GM18861 (cell line): ENCODE results near the gene CORO7.
"Not testable (repeated sequence)": the region's sequence is repeated elsewhere in the genome, so short reads cannot be mapped to it uniquely, and the experiment has no call there.

Experiments used
- ATAC-seq: cut with Tn5 transposase; IDR thresholded peaks from one replicate; pipeline ENCODE4 v1.9.1; 2021; ENCODE audit not compliant: unreplicated experiment

Gene CORO7

GRCh38 chr16:4403133-4403949 lies 13.1 kb downstream of the CORO7 start:
- no peak for ATAC-seq

DNA sequence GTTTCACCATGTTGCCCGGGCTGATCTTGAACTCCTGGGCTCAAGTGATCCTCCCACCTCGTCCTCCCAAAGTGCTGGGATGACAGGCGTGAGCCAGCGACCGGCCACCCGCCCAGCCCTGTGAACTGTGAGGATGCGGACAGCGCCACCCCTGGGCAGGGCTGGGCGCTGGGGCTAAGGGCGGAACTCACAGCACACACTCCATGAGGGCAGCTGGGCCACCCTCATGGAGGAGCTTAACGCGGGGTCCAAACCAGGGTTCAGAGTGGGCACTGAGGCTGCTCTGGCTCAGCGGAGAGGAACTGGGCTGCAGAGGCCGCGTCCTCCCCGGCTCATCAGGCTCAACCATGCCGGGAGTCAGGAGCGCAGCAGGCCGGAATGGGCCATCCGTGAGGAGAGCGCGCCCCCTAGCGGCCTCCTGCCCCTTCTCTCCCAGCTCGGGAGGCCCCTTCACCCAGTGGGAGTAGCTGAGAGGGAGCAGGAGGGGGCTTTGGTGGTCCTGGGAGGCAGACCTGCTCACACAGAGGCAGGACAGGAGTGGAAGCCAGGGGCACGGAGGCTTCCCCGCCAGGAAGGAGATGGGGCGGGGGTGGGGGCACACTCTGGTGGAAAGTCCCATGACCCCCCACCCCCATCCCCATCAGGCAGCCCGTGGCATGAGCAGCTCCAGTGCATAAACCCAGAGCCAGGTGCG lies 13.8 kb downstream of the CORO7 start:
- ATAC-seq, result no peak

- ATAC-seq, result no peak
Measured at GRCh38 chr16:4401510-4401909, 14.9 kb downstream of the CORO7 start.

- ATAC-seq, result no peak
Measured at GRCh38 chr16:4401094-4401501, 15.3 kb downstream of the CORO7 start.

GRCh38 chr16:4399001-4399730 lies 17.2 kb downstream of the CORO7 start:
- ATAC-seq, result no peak

DNA sequence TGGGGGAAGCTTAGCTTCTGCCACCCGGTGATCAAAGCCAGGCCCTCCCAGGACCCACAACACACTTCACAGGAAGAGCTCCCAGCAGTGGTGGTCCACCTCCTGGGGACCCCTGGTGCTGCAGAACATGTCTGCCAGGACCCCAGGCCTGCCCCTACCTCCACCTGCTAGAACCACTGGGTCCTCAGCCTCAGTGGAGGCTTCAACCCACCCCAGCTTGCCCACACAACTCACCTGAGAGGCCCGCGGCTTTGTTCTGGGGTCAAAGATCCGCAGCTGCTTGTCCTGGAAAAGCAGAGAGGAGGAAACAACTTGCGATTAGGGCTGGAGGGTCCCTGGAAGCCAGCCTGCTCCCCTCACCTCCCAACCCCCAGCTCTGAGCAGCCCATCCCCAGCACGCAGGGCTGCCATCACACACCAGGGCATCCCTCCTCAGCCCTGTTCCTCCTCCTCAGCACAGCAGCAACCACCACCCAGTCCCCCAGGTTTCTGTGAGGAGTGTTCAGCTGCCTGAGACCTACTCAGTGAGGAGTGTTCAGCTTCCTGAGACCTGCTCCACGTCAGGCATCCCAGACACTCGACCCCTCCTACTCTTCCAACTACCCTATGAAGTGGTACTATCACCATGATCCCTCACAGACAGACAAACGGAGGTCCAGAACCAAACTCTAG lies 21.2 kb downstream of the CORO7 start:
- no peak for ATAC-seq

DNA sequence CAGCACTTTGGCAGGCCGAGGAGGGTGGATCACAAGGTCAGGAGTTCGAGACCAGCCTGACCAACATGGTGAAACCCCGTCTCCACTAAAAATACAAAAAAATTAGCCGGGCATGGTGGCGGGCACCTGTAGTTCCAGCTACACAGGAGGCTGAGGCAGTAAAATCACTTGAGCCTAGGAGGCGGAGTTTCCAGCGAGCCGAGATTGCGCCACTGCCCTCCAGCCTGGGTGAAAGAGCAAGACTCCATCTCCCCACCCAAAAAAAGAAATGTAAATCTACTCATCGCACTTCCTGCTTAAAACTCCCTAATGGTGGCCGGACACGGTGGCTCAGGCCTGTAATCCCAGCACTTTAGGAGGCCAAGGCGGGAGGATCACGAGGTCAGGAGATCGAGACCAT lies 22.5 kb downstream of the CORO7 start:
- not testable (repeated sequence) for ATAC-seq

DNA sequence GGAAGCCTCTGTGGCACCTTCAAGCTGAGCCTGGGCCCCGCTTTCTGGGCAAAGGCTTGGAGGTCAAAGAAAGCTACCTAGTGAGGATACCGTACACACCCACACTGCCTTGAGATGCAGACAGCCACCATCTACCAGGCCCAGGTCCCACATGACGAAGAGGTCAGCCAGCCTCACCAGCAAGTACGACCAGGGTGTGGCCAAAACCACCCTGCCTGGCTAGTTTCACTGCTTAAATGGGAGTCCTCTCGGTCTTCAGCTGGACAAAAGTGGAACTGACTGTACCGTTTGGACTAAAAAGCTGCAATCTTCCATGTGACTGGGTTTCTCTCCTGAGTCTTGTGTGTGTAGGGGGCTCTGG lies 23.2 kb downstream of the CORO7 start:
- no peak for ATAC-seq

DNA sequence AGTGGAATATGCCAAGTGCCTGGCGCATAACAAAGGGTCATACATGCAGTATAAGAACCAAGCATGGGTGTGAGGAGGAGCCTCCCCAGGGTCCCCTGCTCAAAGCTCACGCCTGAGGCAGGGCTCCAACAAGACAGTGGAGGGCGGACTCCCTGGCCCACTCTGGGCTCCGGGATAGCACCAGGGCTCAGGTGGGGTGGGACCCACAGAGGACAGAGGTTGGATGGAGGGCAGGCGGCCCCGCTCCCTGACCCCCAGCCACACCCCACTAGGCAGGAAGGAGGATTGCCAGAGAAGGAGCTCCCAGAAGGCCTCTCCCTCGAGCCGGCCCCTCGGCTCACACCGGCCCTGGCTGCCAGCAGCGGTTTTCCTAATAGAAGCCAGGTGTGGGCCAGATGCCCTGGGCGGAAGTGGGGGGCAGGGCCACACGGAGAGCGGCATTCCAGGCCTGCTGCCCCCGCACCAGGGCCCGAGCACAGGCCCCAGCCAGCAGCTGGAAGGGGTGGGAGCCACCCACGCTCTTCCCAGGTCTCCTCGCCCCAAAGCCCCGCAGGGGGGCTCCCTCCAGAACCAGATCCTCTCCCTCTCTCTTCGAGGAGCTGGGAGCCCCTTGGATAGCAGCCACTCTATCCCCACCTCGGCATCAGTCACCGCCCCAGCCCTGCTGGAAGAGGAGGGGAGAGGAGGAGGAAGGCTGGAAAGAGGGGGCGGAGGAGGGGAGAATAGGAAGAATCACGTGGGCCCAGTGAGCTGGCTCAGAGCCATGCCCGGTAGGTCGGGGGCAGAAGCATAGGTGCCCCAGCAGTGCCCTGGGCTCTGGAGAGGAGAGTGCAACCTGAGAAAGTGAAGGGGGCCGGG lies 23.8 kb downstream of the CORO7 start:
- no peak for ATAC-seq

DNA sequence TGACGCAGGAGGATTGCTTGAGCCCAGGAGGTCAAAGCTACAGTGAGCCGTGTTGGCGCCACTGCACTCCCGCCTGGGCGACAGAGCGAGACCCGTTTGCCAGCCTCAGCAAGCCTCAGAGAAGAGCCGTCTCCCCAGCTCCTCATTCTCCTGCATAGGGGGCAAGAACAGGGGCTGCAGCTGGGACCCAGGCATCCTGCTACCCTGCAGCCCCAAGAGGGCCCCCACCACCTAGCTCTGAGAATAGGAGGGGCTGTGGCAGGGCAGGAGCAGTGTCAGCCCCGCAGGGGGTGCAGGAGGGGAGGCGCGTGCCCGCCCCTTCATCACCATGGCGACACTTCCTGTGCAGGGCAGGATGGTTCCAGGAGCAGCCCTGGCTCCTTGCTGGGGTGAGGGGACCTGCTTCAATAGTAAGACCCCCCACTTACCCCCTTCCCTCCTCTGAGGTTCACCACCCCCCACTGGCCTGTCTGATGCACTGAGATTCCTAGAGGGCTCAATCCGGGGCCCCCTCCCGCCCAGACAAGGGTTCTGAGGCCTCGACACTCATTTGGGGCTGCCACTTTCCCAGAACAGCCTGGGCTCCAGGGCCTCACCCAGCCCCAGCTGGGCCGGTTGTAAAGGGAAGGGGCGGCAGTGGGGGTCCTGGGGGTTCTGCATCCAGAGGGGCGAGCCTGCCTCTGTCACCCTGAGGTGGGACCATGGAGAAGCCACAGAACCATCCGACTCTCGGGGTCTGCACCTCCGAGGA lies 24.6 kb downstream of the CORO7 start:
- ATAC-seq, result no peak

DNA sequence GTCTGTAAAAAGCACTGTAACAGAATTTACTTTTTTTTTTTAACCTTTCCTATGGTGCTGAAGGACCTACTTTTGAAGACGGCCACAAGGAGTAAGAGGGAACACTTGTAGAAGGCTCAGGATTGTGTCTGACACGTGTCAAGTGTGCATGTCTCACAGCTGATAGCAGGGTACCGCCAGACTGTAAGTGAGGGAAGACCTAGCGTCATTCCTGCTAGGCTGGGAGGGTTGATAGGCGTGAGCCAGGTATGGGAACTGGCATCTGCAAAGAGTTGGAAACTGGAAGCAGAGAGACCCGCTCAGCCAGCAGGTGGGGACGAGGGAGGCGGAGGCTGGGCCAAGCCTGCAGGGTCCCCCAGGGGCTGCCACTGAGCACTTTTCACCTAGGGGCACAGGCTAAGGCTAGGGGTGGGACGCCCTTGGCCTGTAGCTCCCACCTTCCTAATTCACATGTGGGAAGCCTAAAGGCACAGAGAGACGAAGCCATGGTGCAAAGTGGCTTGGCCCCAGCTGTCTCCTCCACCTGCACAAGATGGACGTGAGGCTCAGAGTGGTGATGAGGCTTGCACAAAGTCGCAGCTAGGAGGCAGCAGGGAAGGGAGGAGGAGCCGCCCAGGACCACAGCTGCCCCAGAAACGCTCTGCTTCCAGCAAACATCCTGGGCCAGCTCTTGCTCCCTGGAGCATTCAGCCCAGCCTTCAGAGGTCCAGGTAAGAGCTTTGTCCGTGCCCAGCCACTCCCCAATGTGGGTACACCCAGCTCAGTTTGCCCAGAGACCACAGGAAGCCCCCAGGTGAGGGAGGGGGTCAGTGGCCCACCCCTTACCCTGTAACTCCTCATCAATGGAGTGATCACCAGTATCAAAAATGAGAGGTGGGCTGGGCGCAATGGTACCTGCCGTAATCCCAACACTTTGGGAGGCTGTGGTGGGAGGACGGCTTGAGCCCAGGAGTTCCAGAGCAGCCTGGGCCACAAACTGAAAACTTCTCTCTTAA lies 25.8 kb downstream of the CORO7 start:
- no peak for ATAC-seq

- no peak for ATAC-seq
Measured at GRCh38 chr16:4389051-4389955, 27.1 kb downstream of the CORO7 start.

GRCh38 chr16:4388271-4389021 lies 27.9 kb downstream of the CORO7 start:
- ATAC-seq, result no peak

DNA sequence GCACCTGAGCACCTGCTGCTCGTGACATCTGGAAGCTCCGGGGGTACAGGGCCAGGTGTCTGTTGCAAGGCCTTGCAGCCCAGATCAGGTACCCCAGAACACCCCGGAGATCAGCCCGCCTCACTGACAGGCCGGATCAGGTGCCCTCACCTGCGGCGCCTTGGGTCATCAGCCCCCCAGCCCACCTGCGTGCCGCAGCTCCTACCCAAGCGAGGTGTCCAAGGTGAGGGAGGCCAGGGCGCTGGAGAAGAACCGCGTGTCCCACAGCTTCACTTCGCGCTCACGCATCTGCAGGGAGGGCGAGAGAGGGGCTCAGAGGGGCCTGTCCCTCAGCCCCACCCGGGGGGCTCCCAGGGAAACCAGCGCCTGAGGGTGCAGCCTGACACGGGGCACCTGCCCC lies 28.6 kb downstream of the CORO7 start:
- no peak for ATAC-seq

DNA sequence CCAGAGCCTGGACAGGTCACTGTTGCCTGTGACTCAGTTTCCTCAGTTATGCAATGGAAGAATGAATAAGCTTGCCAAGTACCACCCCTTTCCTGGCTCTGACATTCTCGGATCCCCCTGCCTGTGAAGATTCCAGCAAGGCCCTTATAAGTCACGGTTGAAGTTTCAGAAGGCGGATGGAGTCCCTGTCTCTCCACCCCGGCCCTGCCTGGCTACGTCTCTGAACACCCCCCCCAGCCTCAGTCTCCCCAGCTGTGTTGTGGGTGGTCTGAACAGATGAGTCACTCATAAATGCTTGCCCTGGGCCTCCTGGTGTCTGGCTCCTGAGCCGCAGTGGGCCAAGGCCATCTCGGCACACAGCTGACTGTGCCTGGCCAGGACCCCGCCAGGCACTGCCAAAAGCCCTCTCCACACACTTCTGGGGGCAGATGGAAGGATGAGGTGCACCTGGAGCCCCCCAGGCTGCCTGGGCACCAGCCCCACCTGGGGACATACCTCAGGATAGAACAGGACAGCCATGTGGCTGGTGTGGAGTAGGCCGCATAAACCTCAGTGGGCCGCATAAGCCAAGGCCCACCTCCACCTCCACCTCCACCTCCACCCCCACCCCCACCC lies 29.3 kb downstream of the CORO7 start:
- ATAC-seq, result no peak

DNA sequence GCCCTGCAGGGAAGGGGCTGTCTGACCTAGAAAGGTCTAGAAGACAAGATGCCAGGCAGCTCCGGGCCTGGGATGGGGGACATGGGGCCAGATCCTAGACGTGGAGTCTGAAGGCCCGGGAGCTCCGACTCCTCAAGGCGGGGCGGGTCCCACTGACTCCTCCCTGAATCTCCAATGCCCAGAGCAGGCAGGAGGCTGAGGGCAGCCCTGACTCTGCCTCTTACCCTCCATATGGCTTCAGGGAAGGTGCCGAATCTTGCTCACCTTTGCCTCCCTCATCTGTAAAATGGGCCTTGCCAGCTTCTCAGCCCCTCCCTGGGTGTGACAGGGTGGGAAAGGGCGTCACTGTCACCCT lies 30.0 kb downstream of the CORO7 start:
- ATAC-seq, result no peak
